Fibroblast of lung (primary cell): ENCODE results near the gene NPHP4. TPM values are rescaled to one million over a fixed set of nuclear protein-coding genes. Genes with fewer than 3 reads are reported as not detected.

Source experiments
- DNase-seq, 2 donors: peaks; one replicate each; pipeline versions ENCODE4 v3.0.0 to v3.0.0-alpha.2; 2010; ENCODE audit warnings: low read depth in 2 of 2
- H2AFZ ChIP-seq: 2 replicates; pipeline ENCODE4 v1.5.1; 2012; ENCODE audit warnings: low read length, control low read depth, inconsistent platforms
- H3K27ac ChIP-seq: 2 replicates; pipeline ENCODE4 v1.5.1; 2011; ENCODE audit warnings: low read length, control low read depth; ENCODE audit not compliant: insufficient read depth
- H3K27me3 ChIP-seq: 2 replicates; pipeline ENCODE4 v1.5.1; 2011; ENCODE audit warnings: mild to moderate bottlenecking, low read length; ENCODE audit not compliant: control insufficient read depth, insufficient read depth
- H3K36me3 ChIP-seq: 2 replicates; pipeline ENCODE4 v1.5.1; 2011; ENCODE audit warnings: low read length; ENCODE audit not compliant: control insufficient read depth, insufficient read depth
- H3K4me1 ChIP-seq: 2 replicates; pipeline ENCODE4 v1.5.1; 2011; ENCODE audit warnings: low read length; ENCODE audit not compliant: control insufficient read depth, insufficient read depth; ENCODE audit errors: extremely low read depth
- H3K4me2 ChIP-seq: 2 replicates; pipeline ENCODE4 v1.5.1; 2011; ENCODE audit warnings: low read length, control low read depth; ENCODE audit not compliant: insufficient read depth; ENCODE audit errors: extremely low read depth
- H3K4me3 ChIP-seq, 4 experiments: fragments of 200-600 bp in 1 of 4; sonication (generic) in 1 of 4; replicated peaks in 1 of 4; 2 replicates each; pipeline ENCODE4 v1.5.1; 2011 to 2016; ENCODE audit warnings: low read length in 4 of 4, low read depth in 3 of 4, mild to moderate bottlenecking in 3 of 4, control low read depth in 2 of 4, inconsistent platforms in 1 of 4, mixed read lengths in 1 of 4; ENCODE audit not compliant: insufficient read depth in 1 of 4; ENCODE audit errors: control extremely low read depth in 1 of 4
- H3K79me2 ChIP-seq: 2 replicates; pipeline ENCODE4 v1.5.1; 2012; ENCODE audit warnings: mild to moderate bottlenecking, low read length, inconsistent platforms; ENCODE audit not compliant: control insufficient read depth, insufficient read depth
- H3K9ac ChIP-seq: 2 replicates; pipeline ENCODE4 v1.5.1; 2011; ENCODE audit warnings: mild to moderate bottlenecking, low read length, control low read depth; ENCODE audit not compliant: insufficient read depth
- H3K9me3 ChIP-seq: 2 replicates; pipeline ENCODE4 v1.5.1; 2012; ENCODE audit warnings: low read depth, low read length; ENCODE audit not compliant: control insufficient read depth, insufficient read depth
- H4K20me1 ChIP-seq: 2 replicates; pipeline ENCODE4 v1.5.1; 2011; ENCODE audit warnings: low read length; ENCODE audit not compliant: control insufficient read depth, insufficient read depth; ENCODE audit errors: extremely low read depth
- EZH2 ChIP-seq: IDR thresholded peaks from 2 replicates; pipeline ENCODE4 v1.5.1; 2012; ENCODE audit warnings: low read length, control low read depth, mild to moderate bottlenecking; ENCODE audit errors: missing control alignments
- polyA plus RNA-seq, 2 donors: library from polyadenylated mRNA; depleted of rRNA in 1 of 2; stranded (reverse) in 1 of 2; unstranded in 1 of 2; fragments of >200 nt; gene quantifications; 2 replicates each; pipeline ENCODE4 v1.2.1, GENCODE V29; 2011 to 2012; ENCODE audit warnings: missing spikeins in 1 of 2
- total RNA-seq: library from RNA; depleted of rRNA; stranded (reverse); fragments of >200 nt; gene quantifications from 2 replicates; pipeline ENCODE4 v1.2.1, GENCODE V29; 2014
- TF ChIP-seq, protein P1 (sequence below), 2 donors: IDR thresholded peaks in 1 of 2; conservative IDR thresholded peaks in 1 of 2; 1 replicate in 1 of 2; 2 replicates in 1 of 2; pipeline ENCODE4 v1.5.1; 2011 to 2012; ENCODE audit warnings: low read length in 2 of 2, control low read depth in 1 of 2, inconsistent platforms in 1 of 2, low read depth in 1 of 2, mild to moderate bottlenecking in 1 of 2

NPHP4 gene
- total and polyA plus RNA-seq, 2 donors (not counting 1 experiment from before 2014, with no cell fraction given) = 1.5 to 4.0 TPM

- no peaks in the 10 kb centered on the region for H3K27me3 ChIP-seq
- no peaks in the 10 kb centered on the region for H3K9me3 ChIP-seq
- H2AFZ ChIP-seq = no peak overlapping the region
- no peaks in the 10 kb centered on the region for H4K20me1 ChIP-seq
- H3K4me3 ChIP-seq = no peak overlapping the region
- DNase-seq = no peak
- H3K79me2 ChIP-seq = no peaks in the 10 kb centered on the region
- no peak overlapping the region for H3K4me2 ChIP-seq
- H3K9ac ChIP-seq = no peak overlapping the region
- H3K4me1 ChIP-seq = no peaks in the 10 kb centered on the region
- no peaks in the 10 kb centered on the region for H3K36me3 ChIP-seq
- TF ChIP-seq, protein P1, sequence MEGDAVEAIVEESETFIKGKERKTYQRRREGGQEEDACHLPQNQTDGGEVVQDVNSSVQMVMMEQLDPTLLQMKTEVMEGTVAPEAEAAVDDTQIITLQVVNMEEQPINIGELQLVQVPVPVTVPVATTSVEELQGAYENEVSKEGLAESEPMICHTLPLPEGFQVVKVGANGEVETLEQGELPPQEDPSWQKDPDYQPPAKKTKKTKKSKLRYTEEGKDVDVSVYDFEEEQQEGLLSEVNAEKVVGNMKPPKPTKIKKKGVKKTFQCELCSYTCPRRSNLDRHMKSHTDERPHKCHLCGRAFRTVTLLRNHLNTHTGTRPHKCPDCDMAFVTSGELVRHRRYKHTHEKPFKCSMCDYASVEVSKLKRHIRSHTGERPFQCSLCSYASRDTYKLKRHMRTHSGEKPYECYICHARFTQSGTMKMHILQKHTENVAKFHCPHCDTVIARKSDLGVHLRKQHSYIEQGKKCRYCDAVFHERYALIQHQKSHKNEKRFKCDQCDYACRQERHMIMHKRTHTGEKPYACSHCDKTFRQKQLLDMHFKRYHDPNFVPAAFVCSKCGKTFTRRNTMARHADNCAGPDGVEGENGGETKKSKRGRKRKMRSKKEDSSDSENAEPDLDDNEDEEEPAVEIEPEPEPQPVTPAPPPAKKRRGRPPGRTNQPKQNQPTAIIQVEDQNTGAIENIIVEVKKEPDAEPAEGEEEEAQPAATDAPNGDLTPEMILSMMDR (conservative IDR thresholded peaks at IDR 0.05 in 1 of 2, IDR thresholded peaks at IDR 0.05 in 1 of 2; ENCODE audit: low read depth in 1 of 2, low read length in 2 of 2) = no peak
- TF ChIP-seq EZH2 = no peak
- no peak overlapping the region for H3K27ac ChIP-seq
Measured at GRCh38 chr1:5910666-5911065, 81.6 kb downstream of the NPHP4 start.

- no peak overlapping the region for H3K4me2 ChIP-seq
- H3K27me3 ChIP-seq = no peaks in the 10 kb centered on the region
- H3K79me2 ChIP-seq = no peaks in the 10 kb centered on the region
- H3K9ac ChIP-seq = no peak overlapping the region
- no peak for DNase-seq
- no peaks in the 10 kb centered on the region for H3K36me3 ChIP-seq
- no peaks in the 10 kb centered on the region for H3K9me3 ChIP-seq
- no peaks in the 10 kb centered on the region for H3K4me1 ChIP-seq
- no peak overlapping the region for H2AFZ ChIP-seq
- H4K20me1 ChIP-seq = no peaks in the 10 kb centered on the region
- H3K27ac ChIP-seq = no peak overlapping the region
- no peak overlapping the region for H3K4me3 ChIP-seq
- TF ChIP-seq, protein P1 (conservative IDR thresholded peaks at IDR 0.05 in 1 of 2, IDR thresholded peaks at IDR 0.05 in 1 of 2; ENCODE audit: low read depth in 1 of 2, low read length in 2 of 2) = no peak
- TF ChIP-seq EZH2 = no peak
Measured at GRCh38 chr1:5910276-5910620, 82.0 kb downstream of the NPHP4 start.

- Histone ChIP-seq H3K4me1 (no peaks in the 10 kb centered on the region), H3K79me2 (no peaks in the 10 kb centered on the region), H3K9ac (no peak overlapping the region), H2AFZ (no peak overlapping the region), H4K20me1 (no peaks in the 10 kb centered on the region), H3K27ac (no peak overlapping the region), H3K36me3 (no peaks in the 10 kb centered on the region), H3K9me3 (no peaks in the 10 kb centered on the region), H3K27me3 (no peaks in the 10 kb centered on the region), H3K4me3 (no peak overlapping the region), H3K4me2 (no peak overlapping the region)
- TF ChIP-seq, protein P1 (conservative IDR thresholded peaks at IDR 0.05 in 1 of 2, IDR thresholded peaks at IDR 0.05 in 1 of 2; ENCODE audit: low read depth in 1 of 2, low read length in 2 of 2) = no peak
- TF ChIP-seq EZH2 = no peak
- no peak for DNase-seq
Measured at GRCh38 chr1:5909576-5910275, 82.5 kb downstream of the NPHP4 start.
